HUDEP-2 (cell line): Measurements from ENCODE around the gene CDK13.

ENCODE experiments used
- DNase-seq, 76 experiments: peaks; one replicate each; lab custom pipeline; 2025; ENCODE audit not compliant: unreplicated experiment in 76 of 76; lab: John Stamatoyannopoulos, UW

CDK13 gene

GRCh38 chr7:40003597-40003996 is 53.5 kb downstream of the CDK13 start:
- no peak for DNase-seq

- no peak for DNase-seq
These were observed 58.3 kb downstream of the CDK13 start for GRCh38 chr7:40008223-40008815.

- DNase-seq, result no peak
These were observed 59.2 kb downstream of the CDK13 start for GRCh38 chr7:40009301-40009700.

GRCh38 chr7:40014376-40014775 is 64.3 kb downstream of the CDK13 start:
- DNase-seq, result no peak

GRCh38 chr7:40015790-40016296 is 65.8 kb downstream of the CDK13 start:
- peak in 71 of 76 experiments; percentile 8 to 94 (median 65) for DNase-seq

- no peak for DNase-seq
These were observed 69.5 kb downstream of the CDK13 start for GRCh38 chr7:40019558-40019957.

- no peak for DNase-seq
These were observed 74.0 kb downstream of the CDK13 start for GRCh38 chr7:40024048-40024447.

GRCh38 chr7:40024841-40025240 is 74.8 kb downstream of the CDK13 start:
- DNase-seq, result no peak

GRCh38 chr7:40027545-40027944 is 77.5 kb downstream of the CDK13 start:
- DNase-seq, result no peak

- no peak for DNase-seq
These were observed 83.8 kb downstream of the CDK13 start for GRCh38 chr7:40033826-40034225.

GRCh38 chr7:40041456-40041855 is 91.4 kb downstream of the CDK13 start:
- DNase-seq, result peak in 1 of 76 experiments; percentile 1

GRCh38 chr7:40043164-40043563 is 93.1 kb downstream of the CDK13 start:
- DNase-seq, result no peak

- peak in 1 of 76 experiments; percentile 3 for DNase-seq
These were observed 97.6 kb downstream of the CDK13 start for GRCh38 chr7:40047661-40048060.

GRCh38 chr7:40057292-40057691 is 107.2 kb downstream of the CDK13 start:
- peak in 74 of 76 experiments; percentile 38 to 96 (median 82) for DNase-seq

GRCh38 chr7:40058026-40058425 is 108.0 kb downstream of the CDK13 start:
- DNase-seq, result no peak

GRCh38 chr7:40058636-40059035 is 108.6 kb downstream of the CDK13 start:
- DNase-seq, result no peak

- DNase-seq, result peak in 1 of 76 experiments; percentile 2
These were observed 109.0 kb downstream of the CDK13 start for GRCh38 chr7:40059057-40059456.

GRCh38 chr7:40072268-40072667 is 122.2 kb downstream of the CDK13 start:
- DNase-seq, result no peak

- DNase-seq, result no peak
These were observed 123.2 kb downstream of the CDK13 start for GRCh38 chr7:40073239-40073638.

GRCh38 chr7:40077849-40078248 is 127.8 kb downstream of the CDK13 start:
- no peak for DNase-seq

GRCh38 chr7:40092182-40092581 is 142.1 kb downstream of the CDK13 start:
- no peak for DNase-seq

GRCh38 chr7:40093631-40094350 is 143.7 kb downstream of the CDK13 start:
- DNase-seq, result no peak
